K562 (cell line): Measurements from ENCODE around the gene MYO18A. TPM values are rescaled to one million over a fixed set of nuclear protein-coding genes. Genes with fewer than 3 reads are reported as not detected.

Source experiments
- ATAC-seq: fragments of 200-7000 bp; cut with Tn5 transposase; 3 replicates; pipeline ENCODE4 v1.9.1; 2020; ENCODE audit warnings: moderate library complexity
- BruUV-seq: library from RNA; stranded (reverse); fragments of 400-500 nt; replicated peaks from 2 replicates; lab custom pipeline; 2021; lab: Mats Ljungman, UMichigan
- CTCF ChIA-PET: fragments of 300-600 bp; formaldehyde crosslinking; extraction: SDS; loops from one replicate; lab custom pipeline; 2021; ENCODE audit warnings: low intra/inter-chr PET ratio; lab: Yijun Ruan, JAX
- POLR2A ChIA-PET: fragments of 300-600, 350-650 bp; sonication (Branson Sonifier 250); formaldehyde crosslinking; extraction: SDS; loops from one replicate; lab custom pipeline; 2021; ENCODE audit warnings: antibody characterized with exemption, inconsistent platforms; lab: Yijun Ruan, JAX
- DNase-seq, 4 experiments: peaks; one replicate each; pipeline versions ENCODE4 v3.0.0 to v3.0.0-alpha.2; 2011 to 2018; ENCODE audit warnings: low spot score in 3 of 4, mixed read lengths in 3 of 4; ENCODE audit errors: extremely low read depth in 1 of 4
- FAIRE-seq: peaks from 2 replicates; lab custom pipeline; 2011; peaks lifted over from hg19 to GRCh38; lab: Jason Lieb, UNC
- H2AFZ ChIP-seq: 2 replicates; pipeline ENCODE4 v1.6.0; 2011; ENCODE audit warnings: low read depth, low read length, control low read depth, inconsistent platforms
- H3K27ac ChIP-seq: fragments of 200-600 bp; 3 replicates; pipeline ENCODE4 v1.8.0; 2011; ENCODE audit warnings: low read depth, mild to moderate bottlenecking, control low read depth, inconsistent platforms, low read length, moderate library complexity, mixed read lengths; ENCODE audit errors: extremely low read depth
- H3K27me3 ChIP-seq, 2 experiments: fragments of 300-600 bp in 1 of 2; 2 replicates in 1 of 2; 3 replicates in 1 of 2; pipeline versions ENCODE4 v1.6.0 to v1.8.0; 2011; ENCODE audit warnings: inconsistent platforms in 2 of 2, low read length in 2 of 2, mild to moderate bottlenecking in 1 of 2, mixed read lengths in 1 of 2, moderate library complexity in 1 of 2; ENCODE audit not compliant: control insufficient read depth in 2 of 2, insufficient read depth in 2 of 2
- H3K36me3 ChIP-seq: fragments of 300-600 bp; 3 replicates; pipeline ENCODE4 v1.8.0; 2011; ENCODE audit warnings: mild to moderate bottlenecking, low read length, inconsistent platforms; ENCODE audit not compliant: control insufficient read depth, insufficient read depth
- H3K4me1 ChIP-seq, 2 experiments: fragments of 200-600 bp in 1 of 2; replicated peaks in 1 of 2; 2 replicates in 1 of 2; 3 replicates in 1 of 2; pipeline versions ENCODE4 v1.5.1 to v1.8.0; 2011; ENCODE audit warnings: inconsistent platforms in 2 of 2, low read length in 2 of 2, mild to moderate bottlenecking in 1 of 2, mixed read lengths in 1 of 2, moderate library complexity in 1 of 2; ENCODE audit not compliant: control insufficient read depth in 2 of 2, insufficient read depth in 2 of 2
- H3K4me2 ChIP-seq: 2 replicates; pipeline ENCODE4 v1.6.1; 2011; ENCODE audit warnings: low read length, control low read depth, inconsistent platforms, mixed read lengths; ENCODE audit not compliant: insufficient read depth
- H3K4me3 ChIP-seq: fragments of 200-600 bp; sonication (generic), shearing (Covaris generic); 2 replicates; pipeline ENCODE4 v1.5.1; 2016; ENCODE audit warnings: control low read depth, inconsistent platforms
- H3K79me2 ChIP-seq: fragments of 200-600 bp; 3 replicates; pipeline ENCODE4 v1.8.0; 2011; ENCODE audit warnings: low read length, inconsistent platforms; ENCODE audit not compliant: control insufficient read depth, insufficient read depth
- H3K9ac ChIP-seq, 2 experiments: 2 replicates each; pipeline versions ENCODE4 v1.6.0 to v1.6.1; 2011; ENCODE audit warnings: low read depth in 2 of 2, low read length in 2 of 2, control low read depth in 1 of 2, inconsistent platforms in 1 of 2, mild to moderate bottlenecking in 1 of 2, mixed read lengths in 1 of 2; ENCODE audit not compliant: insufficient read depth in 1 of 2
- H3K9me1 ChIP-seq: one replicate; pipeline ENCODE4 v1.6.0; 2011; ENCODE audit warnings: inconsistent platforms, mild to moderate bottlenecking, low read length, moderate library complexity; ENCODE audit not compliant: control insufficient read depth, insufficient read depth
- H3K9me3 ChIP-seq: replicated peaks from 2 replicates; pipeline ENCODE4 v1.5.1; 2011; ENCODE audit warnings: low read depth, low read length, inconsistent platforms; ENCODE audit not compliant: control insufficient read depth, insufficient read depth
- H4K20me1 ChIP-seq: replicated peaks from 2 replicates; pipeline ENCODE4 v1.6.1; 2011; ENCODE audit warnings: low read length, inconsistent platforms, mixed read lengths; ENCODE audit not compliant: control insufficient read depth, insufficient read depth
- ADNP ChIP-seq: fragments of 200-800 bp; sonication (Bioruptor generic); IDR thresholded peaks from 2 replicates; pipeline ENCODE4 v1.6.1; 2016; ENCODE audit warnings: missing genetic modification characterization, missing compliant biosample characterization
- ARID1B ChIP-seq: fragments of 450-650 bp; IDR thresholded peaks from 2 replicates; pipeline ENCODE4 v1.6.1; 2016; ENCODE audit warnings: antibody characterized with exemption, mild to moderate bottlenecking, inconsistent platforms
- HMG20A ChIP-seq: fragments of 450-650 bp; formaldehyde crosslinking; conservative IDR thresholded peaks from 2 replicates; pipeline ENCODE4 v1.4.0; 2020; ENCODE audit warnings: mild to moderate bottlenecking, mixed read lengths
- ILF3 ChIP-seq: fragments of 450-650 bp; IDR thresholded peaks from 2 replicates; pipeline ENCODE4 v1.6.1; 2018; ENCODE audit warnings: antibody characterized with exemption, mild to moderate bottlenecking, moderate library complexity, borderline replicate concordance
- MTF1 ChIP-seq: fragments of 250-450 bp; sonication (Bioruptor Pico); IDR thresholded peaks from 2 replicates; pipeline ENCODE4 v1.9.0; 2021; ENCODE audit warnings: moderate library complexity, mild to moderate bottlenecking, inconsistent platforms, borderline replicate concordance
- SAFB2 ChIP-seq: fragments of 200-400 bp; formaldehyde crosslinking; IDR thresholded peaks from 2 replicates; pipeline ENCODE4 v1.6.1; 2018; ENCODE audit warnings: borderline replicate concordance, low read length, low read depth, moderate library complexity; ENCODE audit not compliant: severe bottlenecking
- SETDB1 ChIP-seq: IDR thresholded peaks from one replicate; pipeline ENCODE4 v1.6.1; 2012; ENCODE audit warnings: low read length, control low read depth, inconsistent platforms
- SMARCE1 ChIP-seq: fragments of 450-650 bp; IDR thresholded peaks from 2 replicates; pipeline ENCODE4 v1.7.1; 2016; ENCODE audit warnings: mild to moderate bottlenecking
- TCFL5 ChIP-seq: fragments of 250-450 bp; sonication (Bioruptor Pico); conservative IDR thresholded peaks from 2 replicates; pipeline ENCODE4 v1.6.1; 2021; ENCODE audit warnings: mild to moderate bottlenecking, moderate library complexity, matching md5 sums
- THRB ChIP-seq: fragments of 450-650 bp; formaldehyde crosslinking; conservative IDR thresholded peaks from 2 replicates; pipeline ENCODE4 v1.4.0; 2022; ENCODE audit warnings: mild to moderate bottlenecking, missing genetic modification characterization
- ZFP30 ChIP-seq: fragments of 250-450 bp; sonication (Bioruptor Pico); IDR thresholded peaks from 2 replicates; pipeline ENCODE4 v1.8.0; 2022; ENCODE audit warnings: moderate library complexity, mild to moderate bottlenecking, inconsistent platforms, borderline replicate concordance
- ZNF311 ChIP-seq: fragments of 250-450 bp; sonication (Bioruptor Pico); IDR thresholded peaks from 2 replicates; pipeline ENCODE4 v1.4.0; 2020; ENCODE audit warnings: mild to moderate bottlenecking, moderate library complexity
- ZNF318 ChIP-seq, 2 experiments: fragments of 450-650 bp; IDR thresholded peaks; 2 replicates each; pipeline ENCODE4 v1.6.1; 2016; ENCODE audit warnings: mild to moderate bottlenecking in 2 of 2, borderline replicate concordance in 1 of 2, low read depth in 1 of 2, moderate library complexity in 1 of 2
- WGBS: fragments of 100-300 bp; shearing (Covaris generic); methylation state at CpG from one replicate; pipeline ENCODE4 v1.1.6; 2016; ENCODE audit warnings: low coverage, mixed read lengths; ENCODE audit not compliant: insufficient coverage; ENCODE audit errors: missing lambda C conversion rate; 5-methylcytosine and 5-hydroxymethylcytosine counted together
- in situ Hi-C: fragments of 300-500 bp; cut with MboI; formaldehyde crosslinking; loops from 4 replicates; pipeline ENCODE4 v1.15.0; 2018; ENCODE audit warnings: inconsistent platforms, mixed read lengths
- intact Hi-C: fragments of 100-400 bp; cut with micrococcal nuclease; formaldehyde crosslinking; loops from 2 replicates; pipeline ENCODE4 v1.14.2; 2022
- polyA plus RNA-seq, 8 experiments: library from polyadenylated mRNA; depleted of rRNA in 4 of 8; stranded (reverse) in 5 of 8; unstranded in 3 of 8; fragments of >200 nt; fragmentation: Nextera tagmentation in 2 of 8; fragmentation: Illumina TruSeq in 1 of 8; extraction: Ambion mirVana in 2 of 8; extraction: Trizol in 1 of 8; gene quantifications; 2 replicates each; pipeline versions ENCODE4 v1.2.1 to v1.2.3, GENCODE V29; 2011 to 2014; ENCODE audit warnings: inconsistent platforms in 1 of 8, missing spikeins in 1 of 8
- total RNA-seq, 7 experiments: library from RNA; depleted of rRNA in 6 of 7; stranded (reverse); fragments of >200 nt in 6 of 7; fragmentation: Illumina TruSeq in 2 of 7; extraction: Trizol in 2 of 7; gene quantifications; 2 replicates each; pipeline versions ENCODE4 v1.2.1 to v1.2.3, GENCODE V29; 2011 to 2021; ENCODE audit warnings: low replicate concordance in 1 of 7

The MYO18A gene
- total and polyA plus RNA-seq, 9 of the 15 experiments (the other 6 are each of a cell fraction or from before 2014, with no cell fraction given) = 2.5 to 65.4 (median 17.1) TPM

DNA sequence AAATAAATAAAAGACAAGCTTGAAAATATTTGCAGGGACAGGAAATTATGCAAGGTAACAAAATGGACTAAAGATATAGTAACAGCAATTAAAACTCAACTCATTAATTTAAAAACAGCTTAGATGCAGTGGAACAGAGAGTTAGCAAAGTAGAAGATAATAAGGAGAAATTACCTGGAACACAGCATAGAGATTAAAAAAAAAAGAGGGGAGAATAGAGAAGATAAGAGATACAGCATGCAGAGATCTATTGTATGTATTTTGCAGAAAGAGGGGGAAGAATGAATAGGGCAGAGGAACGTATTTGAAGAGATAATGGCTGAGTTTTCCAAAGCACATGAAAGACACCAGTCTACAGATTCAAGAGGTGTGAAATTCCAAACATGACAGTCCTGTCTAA lies 145.7 kb downstream of the MYO18A start (continued):
- TF ChIP-seq ZFP30 (peak; percentile 88; the same call in 1 of the 2 replicates), ILF3 (no peak), ADNP (tag) (no peak), MTF1 (CRISPR knock-in tag) (no peak)

DNA sequence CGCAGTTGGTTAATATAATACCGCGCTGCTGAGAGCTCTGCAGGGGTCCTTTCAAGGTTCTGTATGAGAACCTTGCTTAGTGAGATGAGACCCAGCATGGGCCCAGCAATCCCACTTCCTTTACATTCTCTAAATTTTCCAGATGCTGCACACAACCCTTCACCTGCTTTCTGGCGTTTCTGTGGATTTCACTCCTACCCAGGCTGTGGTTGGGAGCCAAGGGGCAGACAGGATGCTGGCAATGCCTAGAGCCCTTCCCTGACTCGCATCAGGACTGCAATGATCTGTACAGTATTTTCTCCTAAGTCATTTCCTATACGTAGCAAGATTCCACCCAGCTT lies 147.4 kb downstream of the MYO18A start:
- ATAC-seq = no peak
- H3K27ac ChIP-seq = no peak overlapping the region
- no peak overlapping the region for H3K4me2 ChIP-seq
- DNase-seq = no peak
- H3K9ac ChIP-seq = no peak overlapping the region
- in situ Hi-C loops (no loop called here), intact Hi-C loops (no loop called here)
- no TSS peak for BruUV-seq
- no peaks in the 10 kb centered on the region for H3K4me1 ChIP-seq
- no peak overlapping the region for H3K4me3 ChIP-seq
- H3K9me1 ChIP-seq = no peaks in the 10 kb centered on the region
- no peaks in the 10 kb centered on the region for H4K20me1 ChIP-seq
- no peaks in the 10 kb centered on the region for H3K79me2 ChIP-seq
- POLR2A ChIA-PET = interaction anchor here (1.1 kb wide), 1 partner anchor 14 kb away, joined by 4 read pairs; no protein-coding TSS in a partner anchor
- H2AFZ ChIP-seq = no peak overlapping the region
- 1% methylated on average over 6 of the region's 6 CpGs for WGBS
- H3K9me3 ChIP-seq = peaks cover 1% of the 10 kb centered on the region; the same call in 1 of the 2 replicates
- CTCF ChIA-PET = no interaction called here
- FAIRE-seq = no peak
- H3K36me3 ChIP-seq = no peaks in the 10 kb centered on the region
- peaks cover 31 to 55% of the 10 kb centered on the region in 2 experiments for H3K27me3 ChIP-seq
- TF ChIP-seq SETDB1 = no peak
- TF ChIP-seq ARID1B = no peak
- TF ChIP-seq SAFB2 = no peak
- TF ChIP-seq ZNF318 (IDR thresholded peaks at IDR 0.05; ENCODE audit: borderline replicate concordance in 1 of 2, low read depth in 1 of 2) = no peak
- no peak for TF ChIP-seq HMG20A (CRISPR knock-in tag)
- TF ChIP-seq ZNF311 = no peak
- no peak for TF ChIP-seq SMARCE1
- no peak for TF ChIP-seq THRB (CRISPR knock-in tag)
- no peak for TF ChIP-seq TCFL5 (CRISPR knock-in tag)
